PC-3 (cell line): Measurements from ENCODE around the gene ACOXL. TPM values are rescaled to one million over a fixed set of nuclear protein-coding genes. Genes with fewer than 3 reads are reported as not detected.

Experiments used
- ATAC-seq: fragments of 200-7000 bp; cut with Tn5 transposase; 2 replicates; pipeline ENCODE4 v1.9.1; 2020; ENCODE audit warnings: mild to moderate bottlenecking, moderate library complexity
- BruUV-seq: library from RNA; stranded (reverse); fragments of 400-500 nt; replicated peaks from 2 replicates; lab custom pipeline; 2021; lab: Mats Ljungman, UMichigan
- CTCF ChIA-PET: fragments of 300-600 bp; sonication (Branson Sonifier 250); formaldehyde crosslinking; loops from one replicate; lab custom pipeline; 2022; ENCODE audit warnings: antibody characterized with exemption; lab: Charles Lee
- POLR2A ChIA-PET: fragments of 300-600 bp; sonication (Branson Sonifier 250); formaldehyde crosslinking; loops from one replicate; lab custom pipeline; 2022; ENCODE audit warnings: antibody characterized with exemption; ENCODE audit not compliant: unreplicated experiment; lab: Charles Lee
- DNase-seq: peaks from one replicate; pipeline ENCODE4 v3.0.0-alpha.2; 2015
- H2AFZ ChIP-seq: fragments of 300-600 bp; sonication (generic); 2 replicates; pipeline ENCODE4 v1.6.0; 2016; ENCODE audit warnings: antibody characterized with exemption, low read length
- H3F3A ChIP-seq: fragments of 300-600 bp; sonication (generic); one replicate; pipeline ENCODE4 v1.6.0; 2017; ENCODE audit warnings: antibody characterized with exemption, low read length, control low read depth, mild to moderate bottlenecking; ENCODE audit not compliant: unreplicated experiment
- H3K27ac ChIP-seq: fragments of 300-600 bp; sonication (generic); 2 replicates; pipeline ENCODE4 v1.5.1; 2016; ENCODE audit warnings: mild to moderate bottlenecking, low read length
- H3K27me3 ChIP-seq: fragments of 300-600 bp; sonication (generic); 2 replicates; pipeline ENCODE4 v1.6.1; 2016; ENCODE audit warnings: low read length, mixed read lengths
- H3K36me3 ChIP-seq: fragments of 300-600 bp; sonication (generic); 2 replicates; pipeline ENCODE4 v1.6.1; 2016; ENCODE audit warnings: low read depth, mixed run types, low read length, mixed read lengths
- H3K4me1 ChIP-seq: fragments of 300-600 bp; sonication (generic); 2 replicates; pipeline ENCODE4 v1.5.1; 2016; ENCODE audit warnings: low read length; ENCODE audit not compliant: insufficient read depth
- H3K4me2 ChIP-seq: fragments of 300-600 bp; sonication (generic); 2 replicates; pipeline ENCODE4 v1.6.0; 2016; ENCODE audit warnings: low read length
- H3K4me3 ChIP-seq: fragments of 300-600 bp; sonication (generic); 2 replicates; pipeline ENCODE4 v1.5.1; 2016; ENCODE audit warnings: mild to moderate bottlenecking, low read length, mixed read lengths
- H3K79me2 ChIP-seq: fragments of 300-600 bp; sonication (generic); 2 replicates; pipeline ENCODE4 v1.6.1; 2017; ENCODE audit warnings: low read length, mixed read lengths
- H3K9ac ChIP-seq: fragments of 300-600 bp; sonication (generic); 2 replicates; pipeline ENCODE4 v1.6.0; 2016; ENCODE audit warnings: mild to moderate bottlenecking, low read length
- H3K9me2 ChIP-seq: fragments of 300-600 bp; sonication (generic); replicated peaks from 2 replicates; pipeline ENCODE4 v1.6.1; 2016; ENCODE audit warnings: mixed run types, low read length, mixed read lengths
- H3K9me3 ChIP-seq: fragments of 300-600 bp; sonication (generic); 2 replicates; pipeline ENCODE4 v1.6.1; 2016; ENCODE audit warnings: low read length, mixed read lengths
- H4K20me1 ChIP-seq: fragments of 300-600 bp; sonication (generic); 2 replicates; pipeline ENCODE4 v1.6.1; 2016; ENCODE audit warnings: low read length, mixed read lengths
- EZH2 ChIP-seq: fragments of 300-600 bp; sonication (generic); IDR thresholded peaks from one replicate; pipeline ENCODE4 v1.6.1; 2017; ENCODE audit warnings: antibody characterized with exemption, mild to moderate bottlenecking, low read length; ENCODE audit not compliant: unreplicated experiment
- EZH2phosphoT487 ChIP-seq: fragments of 300-600 bp; sonication (generic); IDR thresholded peaks from 2 replicates; pipeline ENCODE4 v1.6.1; 2018; ENCODE audit warnings: mild to moderate bottlenecking, antibody characterized with exemption, low read length, borderline replicate concordance
- intact Hi-C: fragments of 100-400 bp; cut with micrococcal nuclease; formaldehyde crosslinking; loops from 2 replicates; pipeline ENCODE4 v1.9.0; 2023
- total RNA-seq: library from RNA; depleted of rRNA; stranded (reverse); fragments of >200 nt; gene quantifications from 2 replicates; pipeline ENCODE4 v1.2.3, GENCODE V29; 2014
- TF ChIP-seq, protein P1 (sequence below): fragments of 300-600 bp; sonication (generic); conservative IDR thresholded peaks from 2 replicates; pipeline ENCODE4 v1.5.1; 2017; ENCODE audit warnings: antibody characterized with exemption, low read depth, mild to moderate bottlenecking, low read length

Gene ACOXL
- total RNA-seq, 1 experiment from 2014 or later, result 16.3 TPM

GRCh38 chr2:110909501-110909900 is 177.1 kb downstream of the ACOXL start:
- intact Hi-C loops, result no loop called here
- no peak overlapping the region for H3K4me3 ChIP-seq
- H4K20me1 ChIP-seq, result no peaks in the 10 kb centered on the region
- TF ChIP-seq EZH2 (no peak), EZH2phosphoT487 (no peak)
- TF ChIP-seq, protein P1, sequence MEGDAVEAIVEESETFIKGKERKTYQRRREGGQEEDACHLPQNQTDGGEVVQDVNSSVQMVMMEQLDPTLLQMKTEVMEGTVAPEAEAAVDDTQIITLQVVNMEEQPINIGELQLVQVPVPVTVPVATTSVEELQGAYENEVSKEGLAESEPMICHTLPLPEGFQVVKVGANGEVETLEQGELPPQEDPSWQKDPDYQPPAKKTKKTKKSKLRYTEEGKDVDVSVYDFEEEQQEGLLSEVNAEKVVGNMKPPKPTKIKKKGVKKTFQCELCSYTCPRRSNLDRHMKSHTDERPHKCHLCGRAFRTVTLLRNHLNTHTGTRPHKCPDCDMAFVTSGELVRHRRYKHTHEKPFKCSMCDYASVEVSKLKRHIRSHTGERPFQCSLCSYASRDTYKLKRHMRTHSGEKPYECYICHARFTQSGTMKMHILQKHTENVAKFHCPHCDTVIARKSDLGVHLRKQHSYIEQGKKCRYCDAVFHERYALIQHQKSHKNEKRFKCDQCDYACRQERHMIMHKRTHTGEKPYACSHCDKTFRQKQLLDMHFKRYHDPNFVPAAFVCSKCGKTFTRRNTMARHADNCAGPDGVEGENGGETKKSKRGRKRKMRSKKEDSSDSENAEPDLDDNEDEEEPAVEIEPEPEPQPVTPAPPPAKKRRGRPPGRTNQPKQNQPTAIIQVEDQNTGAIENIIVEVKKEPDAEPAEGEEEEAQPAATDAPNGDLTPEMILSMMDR, result no peak
- 0 out of 2 replicates have a peak, but pooled peaks cover 11% of the 10 kb centered on the region for H3K9me3 ChIP-seq
- H3K79me2 ChIP-seq, result no peaks in the 10 kb centered on the region
- no peak overlapping the region for H3K4me2 ChIP-seq
- no peak for DNase-seq
- H3K9ac ChIP-seq, result no peak overlapping the region
- BruUV-seq, result no TSS peak
- ATAC-seq, result no peak
- H3F3A ChIP-seq, result no peaks in the 10 kb centered on the region
- ChIA-PET CTCF (no interaction called here), POLR2A (no interaction called here)
- no peak overlapping the region for H3K27ac ChIP-seq
- no peaks in the 10 kb centered on the region for H3K27me3 ChIP-seq
- H3K36me3 ChIP-seq, result peaks cover 8% of the 10 kb centered on the region; the same call in 1 of the 2 replicates
- H2AFZ ChIP-seq, result no peak overlapping the region
- H3K9me2 ChIP-seq, result no peaks in the 10 kb centered on the region
- no peaks in the 10 kb centered on the region for H3K4me1 ChIP-seq

DNA sequence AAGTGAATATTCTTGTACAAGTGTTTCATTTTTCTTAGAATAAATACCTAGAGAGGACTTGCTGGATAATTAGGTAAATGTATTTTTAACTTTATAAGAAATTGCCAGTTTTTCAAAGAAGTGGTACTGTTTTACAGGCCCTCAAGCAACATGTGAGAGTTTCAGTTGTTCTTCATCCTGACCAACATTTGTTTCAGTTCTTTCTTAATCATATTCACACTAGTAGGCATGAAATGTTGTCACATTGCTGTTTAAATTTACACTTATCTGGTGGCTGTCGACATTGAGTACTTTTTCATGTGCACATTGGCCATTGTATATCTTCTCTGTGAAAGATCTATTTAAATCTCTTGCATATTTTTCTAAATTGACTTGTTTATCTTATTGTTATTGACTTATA is 178.1 kb downstream of the ACOXL start:
- ChIA-PET CTCF (no interaction called here), POLR2A (no interaction called here)
- Histone ChIP-seq H3K9me2 (no peaks in the 10 kb centered on the region), H3K4me3 (no peak overlapping the region), H3K27ac (no peak overlapping the region), H3K4me2 (no peak overlapping the region), H2AFZ (no peak overlapping the region), H4K20me1 (no peaks in the 10 kb centered on the region), H3K9me3 (0 out of 2 replicates have a peak, but pooled peaks cover 11% of the 10 kb centered on the region), H3K4me1 (no peaks in the 10 kb centered on the region), H3F3A (no peaks in the 10 kb centered on the region), H3K79me2 (no peaks in the 10 kb centered on the region), H3K36me3 (peaks cover 8% of the 10 kb centered on the region; the same call in 1 of the 2 replicates), H3K27me3 (no peaks in the 10 kb centered on the region), H3K9ac (no peak overlapping the region)
- DNase-seq (no peak), ATAC-seq (no peak)
- BruUV-seq, result no TSS peak
- intact Hi-C loops, result no loop called here
- TF ChIP-seq EZH2 (no peak), EZH2phosphoT487 (no peak)
- TF ChIP-seq, protein P1, result no peak

GRCh38 chr2:110919738-110920137 is 187.4 kb downstream of the ACOXL start:
- ATAC-seq (no peak), DNase-seq (no peak)
- ChIA-PET POLR2A (no interaction called here), CTCF (no interaction called here)
- TF ChIP-seq, protein P1, result no peak
- no peak for TF ChIP-seq EZH2phosphoT487
- no peak for TF ChIP-seq EZH2
- H3K4me2 ChIP-seq, result no peak overlapping the region
- 0 out of 2 replicates have a peak, but pooled peaks cover 3% of the 10 kb centered on the region for H3K36me3 ChIP-seq
- no peak overlapping the region for H3K4me3 ChIP-seq
- H3K27ac ChIP-seq, result no peak overlapping the region
- H3K4me1 ChIP-seq, result peaks cover 6% of the 10 kb centered on the region; the same call in 1 of the 2 replicates
- no peaks in the 10 kb centered on the region for H3F3A ChIP-seq
- H3K9me2 ChIP-seq, result no peaks in the 10 kb centered on the region
- no TSS peak for BruUV-seq
- no peak overlapping the region for H2AFZ ChIP-seq
- H3K79me2 ChIP-seq, result no peaks in the 10 kb centered on the region
- no peaks in the 10 kb centered on the region for H4K20me1 ChIP-seq
- no peaks in the 10 kb centered on the region for H3K27me3 ChIP-seq
- intact Hi-C loops, result no loop called here
- H3K9ac ChIP-seq, result no peak overlapping the region
- H3K9me3 ChIP-seq, result no peaks in the 10 kb centered on the region
